ENCODE measurements around the gene EPHA4.
A peak's percentile ranks its signal among the peaks of the same experiment; 100 is the strongest.

The EPHA4 gene

DNA sequence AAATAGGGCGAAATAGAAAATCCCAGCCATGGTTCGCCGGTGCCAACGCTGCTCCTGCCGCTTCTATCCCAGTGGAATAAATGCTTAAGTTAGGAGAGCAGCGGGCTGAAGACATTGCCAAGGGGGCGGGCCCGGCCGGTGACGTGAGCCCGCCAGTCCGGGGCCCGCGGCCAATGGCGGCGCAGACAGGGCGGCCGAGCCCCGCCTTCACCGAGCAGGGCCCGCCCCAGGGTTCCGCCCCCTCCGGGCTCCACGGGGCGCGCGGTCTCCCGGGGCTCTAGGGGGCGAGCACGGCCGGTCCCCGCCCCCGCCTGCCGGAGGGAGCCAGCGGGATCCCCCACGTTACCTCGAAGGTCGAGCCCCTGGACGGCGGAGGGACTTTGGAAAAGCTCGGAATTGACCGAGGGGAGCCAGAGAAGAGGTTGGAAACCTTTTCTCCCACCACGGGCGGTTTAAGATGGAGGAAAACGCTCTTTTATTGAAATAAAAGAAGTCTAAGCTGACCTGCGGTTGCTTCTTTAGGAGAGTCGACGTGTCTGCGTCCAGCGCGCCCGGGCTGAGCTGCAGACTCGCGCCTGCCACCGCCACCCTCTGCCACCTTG is at the start of gene EPHA4:
TSS of gene EPHA4 (minus strand) at position 86 of the 602 bp plus-strand sequence. CDS start at position 30, 56 bp downstream.
- peak; percentile 64 for DNase-seq (ENCODE audit: low read depth)
- TF ChIP-seq, protein P1, sequence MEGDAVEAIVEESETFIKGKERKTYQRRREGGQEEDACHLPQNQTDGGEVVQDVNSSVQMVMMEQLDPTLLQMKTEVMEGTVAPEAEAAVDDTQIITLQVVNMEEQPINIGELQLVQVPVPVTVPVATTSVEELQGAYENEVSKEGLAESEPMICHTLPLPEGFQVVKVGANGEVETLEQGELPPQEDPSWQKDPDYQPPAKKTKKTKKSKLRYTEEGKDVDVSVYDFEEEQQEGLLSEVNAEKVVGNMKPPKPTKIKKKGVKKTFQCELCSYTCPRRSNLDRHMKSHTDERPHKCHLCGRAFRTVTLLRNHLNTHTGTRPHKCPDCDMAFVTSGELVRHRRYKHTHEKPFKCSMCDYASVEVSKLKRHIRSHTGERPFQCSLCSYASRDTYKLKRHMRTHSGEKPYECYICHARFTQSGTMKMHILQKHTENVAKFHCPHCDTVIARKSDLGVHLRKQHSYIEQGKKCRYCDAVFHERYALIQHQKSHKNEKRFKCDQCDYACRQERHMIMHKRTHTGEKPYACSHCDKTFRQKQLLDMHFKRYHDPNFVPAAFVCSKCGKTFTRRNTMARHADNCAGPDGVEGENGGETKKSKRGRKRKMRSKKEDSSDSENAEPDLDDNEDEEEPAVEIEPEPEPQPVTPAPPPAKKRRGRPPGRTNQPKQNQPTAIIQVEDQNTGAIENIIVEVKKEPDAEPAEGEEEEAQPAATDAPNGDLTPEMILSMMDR (conservative IDR thresholded peaks at IDR 0.05; ENCODE audit: low read depth, low read length): no peak
- peak within 1 kb of the TSS; percentile 82 for H3K4me3 ChIP-seq (ENCODE audit: low read length)

DNA sequence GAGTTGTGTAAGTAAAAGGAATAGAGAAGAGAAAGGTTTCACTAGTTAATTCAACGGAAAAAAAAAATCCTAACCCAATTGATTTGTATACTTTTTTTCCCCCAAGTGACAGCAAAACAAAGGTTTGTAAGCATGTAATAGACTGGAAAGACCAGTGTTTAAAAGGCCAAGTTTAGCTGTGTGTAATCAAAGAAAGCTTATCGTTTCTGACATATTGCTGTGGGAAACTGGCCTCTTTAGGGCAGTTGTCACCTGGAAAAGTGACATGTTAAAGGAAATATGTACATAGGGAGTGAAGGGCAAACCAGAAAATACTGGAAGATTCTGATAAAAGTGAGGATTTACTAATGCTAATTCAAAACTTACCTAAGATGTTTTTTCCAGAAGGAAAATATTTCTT is 45.9 kb upstream of the EPHA4 start:
- DNase-seq (ENCODE audit: low read depth): no peak
- TF ChIP-seq, protein P1 (conservative IDR thresholded peaks at IDR 0.05; ENCODE audit: low read depth, low read length): no peak
- no peak overlapping the region for H3K4me3 ChIP-seq (ENCODE audit: low read length)

DNA sequence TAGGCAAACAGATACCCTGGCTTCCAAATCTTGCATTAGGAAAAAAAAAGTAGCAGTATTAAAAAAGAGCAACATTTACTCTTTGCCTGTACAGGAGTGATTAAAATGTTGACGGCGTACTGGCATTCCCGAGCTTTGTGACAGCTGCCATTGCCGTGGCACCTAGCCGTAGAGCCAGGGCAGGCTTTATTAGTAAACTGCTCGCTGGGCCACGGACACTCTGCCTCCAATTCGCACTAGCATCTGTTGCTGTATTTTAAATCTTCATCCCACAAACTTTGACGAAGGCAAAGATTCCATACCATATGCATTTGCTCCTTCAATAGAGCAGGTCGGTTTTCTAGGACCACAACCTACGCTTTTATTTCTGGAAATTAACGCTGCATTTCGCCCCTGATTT is 44.5 kb upstream of the EPHA4 start:
- TF ChIP-seq, protein P1 (conservative IDR thresholded peaks at IDR 0.05; ENCODE audit: low read depth, low read length): no peak
- no peak for DNase-seq (ENCODE audit: low read depth)
- H3K4me3 ChIP-seq (ENCODE audit: low read length): no peak overlapping the region

DNA sequence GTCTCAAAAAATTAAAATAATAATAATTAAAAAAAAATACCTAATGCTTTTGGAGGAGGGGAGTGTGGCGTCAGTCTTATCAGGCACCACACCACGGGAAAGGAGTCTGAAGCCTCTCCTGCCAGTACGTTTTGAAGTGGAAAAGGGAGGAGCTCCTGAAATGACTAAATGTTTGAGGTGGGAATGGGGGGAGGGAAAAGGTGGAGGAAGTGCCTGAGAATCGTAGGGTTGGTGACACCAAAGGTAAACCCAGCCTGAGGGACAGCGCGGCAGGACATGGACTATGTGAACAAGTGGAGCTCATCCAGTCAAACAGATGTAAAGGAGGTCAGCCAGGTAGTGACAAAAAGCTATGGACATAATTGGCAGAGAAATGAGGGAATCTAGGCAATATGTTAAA is 42.2 kb upstream of the EPHA4 start:
- no peak overlapping the region for H3K4me3 ChIP-seq (ENCODE audit: low read length)
- no peak for DNase-seq (ENCODE audit: low read depth)
- TF ChIP-seq, protein P1 (conservative IDR thresholded peaks at IDR 0.05; ENCODE audit: low read depth, low read length): no peak

DNA sequence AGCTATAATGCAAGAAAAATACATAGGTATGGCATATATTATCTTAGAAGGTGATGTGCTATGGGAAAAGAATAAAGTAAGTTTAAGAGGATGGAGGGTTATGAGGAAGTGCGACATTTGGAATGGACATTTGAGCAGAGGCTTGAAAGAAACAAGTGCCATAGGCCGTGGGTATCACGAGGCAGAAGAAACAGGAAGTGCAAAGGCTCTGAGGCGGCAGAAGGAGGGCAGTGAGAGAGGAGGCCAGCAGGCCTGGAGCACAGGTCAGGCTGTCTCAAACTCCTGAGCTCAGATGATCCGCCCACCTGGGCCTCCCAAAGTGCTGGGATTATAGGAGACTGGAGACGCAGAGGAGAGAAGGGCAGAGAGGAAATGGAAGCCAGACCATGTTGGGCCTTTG is 40.7 kb upstream of the EPHA4 start:
- H3K4me3 ChIP-seq (ENCODE audit: low read length): no peak overlapping the region
- TF ChIP-seq, protein P1 (conservative IDR thresholded peaks at IDR 0.05; ENCODE audit: low read depth, low read length): no peak
- no peak for DNase-seq (ENCODE audit: low read depth)

DNA sequence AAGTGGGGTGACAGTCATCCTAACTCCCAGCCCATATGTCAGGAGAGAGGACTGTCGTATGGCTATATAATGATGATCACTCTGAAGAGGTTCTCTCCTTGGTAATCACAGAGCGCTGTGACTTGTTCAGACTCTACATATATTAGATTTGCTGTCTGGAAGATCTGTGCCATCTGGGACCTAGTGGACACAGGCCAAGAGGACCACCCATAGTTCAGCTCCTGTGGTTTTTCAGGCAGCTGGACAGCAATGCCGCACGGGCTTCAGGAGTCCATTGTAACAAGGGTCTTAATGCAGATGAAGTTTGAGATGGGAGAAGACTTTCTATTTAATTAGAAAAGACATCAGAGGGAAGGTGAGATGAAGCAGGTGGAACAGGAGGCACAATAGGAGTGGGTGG is 40.1 kb upstream of the EPHA4 start:
- TF ChIP-seq, protein P1 (conservative IDR thresholded peaks at IDR 0.05; ENCODE audit: low read depth, low read length): no peak

DNA sequence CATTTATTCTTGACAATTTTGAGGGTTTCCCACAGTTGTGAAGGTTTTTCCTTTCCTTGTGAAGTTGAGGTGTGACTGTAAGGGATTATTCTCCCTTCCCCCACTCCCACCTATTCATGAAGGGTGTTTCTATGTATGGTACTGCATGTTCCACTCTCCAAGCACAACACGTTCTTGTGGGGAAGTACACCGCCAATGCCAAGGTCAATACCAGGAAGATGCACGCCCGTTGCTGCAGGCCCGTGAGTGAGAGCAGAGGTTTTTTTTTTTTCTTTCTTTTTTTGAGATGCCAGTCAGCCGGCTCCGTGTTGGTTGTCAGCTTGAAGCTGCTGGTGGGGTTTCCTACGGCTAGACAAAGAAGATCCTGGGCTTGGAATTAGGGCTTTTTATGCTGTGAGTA is 38.6 kb upstream of the EPHA4 start:
- TF ChIP-seq, protein P1 (conservative IDR thresholded peaks at IDR 0.05; ENCODE audit: low read depth, low read length): no peak
- H3K4me3 ChIP-seq (ENCODE audit: low read length): no peak overlapping the region
- DNase-seq (ENCODE audit: low read depth): no peak

More for the DNA sequence above, 40.1 kb upstream of the EPHA4 start:
- no peak for DNase-seq (ENCODE audit: low read depth)
- H3K4me3 ChIP-seq (ENCODE audit: low read length): no peak overlapping the region

Data from retinal pigment epithelial cell (primary cell).